RPMI8226 (cell line): ENCODE measurements around the gene PNMA5.
A peak's percentile ranks its signal among the peaks of the same experiment; 100 is the strongest.

ENCODE experiments used
- DNase-seq: peaks from one replicate; pipeline ENCODE4 v3.0.0-alpha.2; 2015

The PNMA5 gene

GRCh38 chrX:152958524-152959465, 35.1 kb downstream of the PNMA5 start:
- peak; percentile 91 for DNase-seq

- peak; percentile 15 for DNase-seq
These were observed 35.9 kb downstream of the PNMA5 start for GRCh38 chrX:152958047-152958446.

- no peak for DNase-seq
These were observed 43.1 kb downstream of the PNMA5 start for GRCh38 chrX:152950786-152951185.

- no peak for DNase-seq
These were observed 44.8 kb downstream of the PNMA5 start for GRCh38 chrX:152949114-152949513.

GRCh38 chrX:152946681-152947080, 47.2 kb downstream of the PNMA5 start:
- no peak for DNase-seq

GRCh38 chrX:152945021-152945979, 48.6 kb downstream of the PNMA5 start:
- no peak for DNase-seq

GRCh38 chrX:152943826-152944225, 50.1 kb downstream of the PNMA5 start:
- DNase-seq = no peak

GRCh38 chrX:152942077-152942442, 51.9 kb downstream of the PNMA5 start:
- no peak for DNase-seq

- peak; percentile 96 for DNase-seq
These were observed 52.4 kb downstream of the PNMA5 start for GRCh38 chrX:152941328-152942076.
